ENCODE data around the gene EGR2. TPM values are rescaled to one million over a fixed set of nuclear protein-coding genes. Genes with fewer than 3 reads are reported as not detected.

EGR2 gene
- total RNA-seq, 1 experiment from 2014 or later = 2.6 TPM

DNA sequence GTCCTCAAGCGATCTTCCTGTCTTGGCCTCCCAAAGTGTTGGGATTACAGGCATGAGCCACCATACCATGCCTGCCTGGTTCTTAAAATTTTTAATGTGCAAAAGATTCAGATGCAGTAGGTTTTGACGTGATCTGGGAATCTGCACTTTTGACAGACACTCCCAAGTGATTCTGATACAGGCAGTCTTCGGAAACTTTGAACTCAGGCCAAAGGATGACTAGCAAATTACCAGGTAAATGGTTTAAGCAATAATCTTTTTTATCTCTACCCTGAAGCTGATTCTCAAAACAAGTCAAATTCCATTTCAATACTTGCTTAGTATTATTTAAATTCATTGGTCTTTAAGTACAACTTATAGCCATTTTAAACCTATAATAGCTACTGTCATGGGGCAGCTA, 14.3 kb downstream of the EGR2 start:
- TF ChIP-seq, protein P1, sequence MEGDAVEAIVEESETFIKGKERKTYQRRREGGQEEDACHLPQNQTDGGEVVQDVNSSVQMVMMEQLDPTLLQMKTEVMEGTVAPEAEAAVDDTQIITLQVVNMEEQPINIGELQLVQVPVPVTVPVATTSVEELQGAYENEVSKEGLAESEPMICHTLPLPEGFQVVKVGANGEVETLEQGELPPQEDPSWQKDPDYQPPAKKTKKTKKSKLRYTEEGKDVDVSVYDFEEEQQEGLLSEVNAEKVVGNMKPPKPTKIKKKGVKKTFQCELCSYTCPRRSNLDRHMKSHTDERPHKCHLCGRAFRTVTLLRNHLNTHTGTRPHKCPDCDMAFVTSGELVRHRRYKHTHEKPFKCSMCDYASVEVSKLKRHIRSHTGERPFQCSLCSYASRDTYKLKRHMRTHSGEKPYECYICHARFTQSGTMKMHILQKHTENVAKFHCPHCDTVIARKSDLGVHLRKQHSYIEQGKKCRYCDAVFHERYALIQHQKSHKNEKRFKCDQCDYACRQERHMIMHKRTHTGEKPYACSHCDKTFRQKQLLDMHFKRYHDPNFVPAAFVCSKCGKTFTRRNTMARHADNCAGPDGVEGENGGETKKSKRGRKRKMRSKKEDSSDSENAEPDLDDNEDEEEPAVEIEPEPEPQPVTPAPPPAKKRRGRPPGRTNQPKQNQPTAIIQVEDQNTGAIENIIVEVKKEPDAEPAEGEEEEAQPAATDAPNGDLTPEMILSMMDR (conservative IDR thresholded peaks at IDR 0.05) = no peak
- Mint-ChIP-seq H3K4me1 (peaks cover 33 to 39% of the 10 kb centered on the region in 2 experiments), H3K27me3 (ENCODE audit: low read depth) (no peaks in the 10 kb centered on the region), H3K36me3 (ENCODE audit: insufficient read depth in 1 of 3, low read depth in 3 of 3) (peaks cover 0 to 6% (median 5%) of the 10 kb centered on the region in 3 experiments; a peak in 4 of 7 replicates), H3K9me3 (no peaks in the 10 kb centered on the region), H3K27ac (no peak overlapping the region; a peak in 1 of 7 replicates), H3K4me3 (no peak overlapping the region)
- H3K79me2 ChIP-seq (ENCODE audit: insufficient read depth, low read length) = peaks cover 5% of the 10 kb centered on the region; the same call in 1 of the 2 replicates
- no peak overlapping the region for H3K23ac ChIP-seq (ENCODE audit: insufficient read length, low read depth, low read length)
- no CpG with 5 or more reads among the region's 3 CpGs for WGBS (ENCODE audit: extremely low coverage, insufficient read length, low lambda C conversion rate)
- H2BK5ac ChIP-seq (ENCODE audit: insufficient read length, low read length) = no peak overlapping the region
- no peak overlapping the region for H3K14ac ChIP-seq (ENCODE audit: insufficient read depth, low read length)
- H2BK15ac ChIP-seq (ENCODE audit: low read depth, low read length) = no peak overlapping the region
- no peak overlapping the region for H3T11ph ChIP-seq (ENCODE audit: low read length)
- no peak overlapping the region for H3K4ac ChIP-seq (ENCODE audit: low read depth, low read length)
- no peaks in the 10 kb centered on the region for H4K20me1 ChIP-seq (ENCODE audit: control insufficient read depth, insufficient read depth, insufficient read length)
- no peak overlapping the region for H2BK120ac ChIP-seq (ENCODE audit: low read depth, low read length, poor library complexity, severe bottlenecking)
- H4K91ac ChIP-seq (ENCODE audit: insufficient read length, low read depth, low read length) = no peak overlapping the region
- peaks cover 9% of the 10 kb centered on the region for H3K23me2 ChIP-seq (ENCODE audit: insufficient read length, low read depth, low read length, poor library complexity, severe bottlenecking)
- H2AK5ac ChIP-seq (ENCODE audit: insufficient read length, low read length) = no peak overlapping the region
- H4K5ac ChIP-seq (ENCODE audit: insufficient read length, low read depth, low read length) = no peak overlapping the region
- no peak overlapping the region for H3K4me2 ChIP-seq (ENCODE audit: insufficient read depth, insufficient read length, low read length)
- no peak overlapping the region for H3K56ac ChIP-seq (ENCODE audit: insufficient read length, low read depth, low read length)
- H3K27me3 ChIP-seq (ENCODE audit: insufficient read depth, low read length) = no peaks in the 10 kb centered on the region
- no peak overlapping the region for H2AFZ ChIP-seq (ENCODE audit: low read length)
- no peaks in the 10 kb centered on the region for H3K9me3 ChIP-seq (ENCODE audit: control insufficient read depth, low read depth, low read length)
- H4K8ac ChIP-seq (replicated peaks; ENCODE audit: insufficient read length, low read depth, low read length) = no peak overlapping the region
- no peaks in the 10 kb centered on the region for H3K79me1 ChIP-seq (ENCODE audit: insufficient read depth, low read depth, low read length, poor library complexity, severe bottlenecking)
- H3K27ac ChIP-seq (ENCODE audit: insufficient read length, low read depth, low read length) = no peak overlapping the region
- no peak for DNase-seq
- H3K18ac ChIP-seq (ENCODE audit: insufficient read length, low read depth, low read length) = no peak overlapping the region
- no peak overlapping the region for H2BK20ac ChIP-seq (ENCODE audit: low read depth, low read length, poor library complexity, severe bottlenecking)
- no peak overlapping the region for H2BK12ac ChIP-seq (ENCODE audit: insufficient read length, low read depth, low read length)
- H3K4me1 ChIP-seq (ENCODE audit: insufficient read depth, low read length) = peaks cover 2% of the 10 kb centered on the region; the same call in 1 of the 2 replicates
- H3K9ac ChIP-seq (ENCODE audit: extremely low read depth, insufficient read length, low read length) = no peak overlapping the region

Measured in H9 (cell line).